ENCODE measurements around the gene LGI1. TPM values are rescaled to one million over a fixed set of nuclear protein-coding genes. Genes with fewer than 3 reads are reported as not detected.

The LGI1 gene
- total and polyA plus RNA-seq, 9 of the 15 experiments (the other 6 are each of a cell fraction or from before 2014, with no cell fraction given): not detected

DNA sequence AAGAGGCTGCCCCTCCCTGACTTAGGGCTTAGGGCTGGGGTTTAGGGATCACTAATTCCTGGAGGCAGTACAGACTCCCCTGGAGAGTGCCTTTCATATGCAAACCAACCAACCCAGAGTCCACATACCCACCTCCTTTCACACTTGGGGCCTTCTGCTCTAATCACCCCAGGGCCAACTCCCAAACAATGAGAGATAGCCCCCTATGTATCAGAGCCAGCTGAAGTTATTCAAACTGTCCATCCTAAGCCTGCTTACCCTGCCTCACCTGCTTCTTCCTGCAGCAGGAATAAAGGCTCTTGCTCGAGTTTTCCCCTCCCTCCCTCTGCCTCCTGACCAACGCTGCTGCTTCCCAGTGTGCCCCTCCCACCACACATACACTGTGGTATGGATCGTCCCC, 84.2 kb downstream of the LGI1 start:
- in situ Hi-C loops (cut with MboI) (no loop called here), intact Hi-C loops (cut with micrococcal nuclease) (no loop called here)
- Histone ChIP-seq H3K79me2 (ENCODE audit: control insufficient read depth, insufficient read depth, low read length) (no peaks in the 10 kb centered on the region), H3K9me1 (ENCODE audit: control insufficient read depth, insufficient read depth, low read length) (no peaks in the 10 kb centered on the region), H2AFZ (ENCODE audit: low read depth, low read length) (no peak overlapping the region), H3K4me3 (no peak overlapping the region), H3K9me3 (replicated peaks; ENCODE audit: control insufficient read depth, insufficient read depth, low read depth, low read length) (no peaks in the 10 kb centered on the region), H3K4me1 (replicated peaks in 1 of 2; ENCODE audit: control insufficient read depth in 2 of 2, insufficient read depth in 2 of 2, low read length in 2 of 2) (no peaks in the 10 kb centered on the region), H3K27ac (ENCODE audit: extremely low read depth, low read depth, low read length) (no peak overlapping the region), H4K20me1 (replicated peaks; ENCODE audit: control insufficient read depth, insufficient read depth, low read length) (no peaks in the 10 kb centered on the region), H3K4me2 (ENCODE audit: insufficient read depth, low read length) (no peak overlapping the region), H3K36me3 (ENCODE audit: control insufficient read depth, insufficient read depth, low read length) (no peaks in the 10 kb centered on the region), H3K9ac (ENCODE audit: insufficient read depth in 1 of 2, low read depth in 2 of 2, low read length in 2 of 2) (no peak overlapping the region), H3K27me3 (ENCODE audit: control insufficient read depth in 2 of 2, insufficient read depth in 2 of 2, low read length in 2 of 2) (no peaks in the 10 kb centered on the region; a peak in 1 of 5 replicates)
- no peak for TF ChIP-seq ZBTB8A (IDR thresholded peaks at IDR 0.05; ENCODE audit: partially characterized antibody)
- TF ChIP-seq CC2D1A (IDR thresholded peaks at IDR 0.05): no peak
- no peak for TF ChIP-seq L3MBTL2 (IDR thresholded peaks at IDR 0.05)
- no peak for TF ChIP-seq CBX2 (IDR thresholded peaks at IDR 0.05; ENCODE audit: insufficient read depth, low read length, poor library complexity, severe bottlenecking)
- TF ChIP-seq TAF9B (IDR thresholded peaks at IDR 0.05; ENCODE audit: partially characterized antibody): no peak
- TF ChIP-seq IRF2 (CRISPR knock-in tag; IDR thresholded peaks at IDR 0.05): no peak
- TF ChIP-seq, protein P1, sequence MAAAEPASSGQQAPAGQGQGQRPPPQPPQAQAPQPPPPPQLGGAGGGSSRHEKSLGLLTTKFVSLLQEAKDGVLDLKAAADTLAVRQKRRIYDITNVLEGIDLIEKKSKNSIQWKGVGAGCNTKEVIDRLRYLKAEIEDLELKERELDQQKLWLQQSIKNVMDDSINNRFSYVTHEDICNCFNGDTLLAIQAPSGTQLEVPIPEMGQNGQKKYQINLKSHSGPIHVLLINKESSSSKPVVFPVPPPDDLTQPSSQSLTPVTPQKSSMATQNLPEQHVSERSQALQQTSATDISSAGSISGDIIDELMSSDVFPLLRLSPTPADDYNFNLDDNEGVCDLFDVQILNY (CRISPR knock-in tag; IDR thresholded peaks at IDR 0.05): no peak
- TF ChIP-seq ZNF41 (CRISPR knock-in tag; conservative IDR thresholded peaks at IDR 0.05): no peak
- TF ChIP-seq RBM39 (optimal IDR thresholded peaks at IDR 0.05; ENCODE audit: low read depth, low read length): no peak
- TF ChIP-seq HDAC2 (IDR thresholded peaks at IDR 0.05): no peak
- TF ChIP-seq, protein P2, sequence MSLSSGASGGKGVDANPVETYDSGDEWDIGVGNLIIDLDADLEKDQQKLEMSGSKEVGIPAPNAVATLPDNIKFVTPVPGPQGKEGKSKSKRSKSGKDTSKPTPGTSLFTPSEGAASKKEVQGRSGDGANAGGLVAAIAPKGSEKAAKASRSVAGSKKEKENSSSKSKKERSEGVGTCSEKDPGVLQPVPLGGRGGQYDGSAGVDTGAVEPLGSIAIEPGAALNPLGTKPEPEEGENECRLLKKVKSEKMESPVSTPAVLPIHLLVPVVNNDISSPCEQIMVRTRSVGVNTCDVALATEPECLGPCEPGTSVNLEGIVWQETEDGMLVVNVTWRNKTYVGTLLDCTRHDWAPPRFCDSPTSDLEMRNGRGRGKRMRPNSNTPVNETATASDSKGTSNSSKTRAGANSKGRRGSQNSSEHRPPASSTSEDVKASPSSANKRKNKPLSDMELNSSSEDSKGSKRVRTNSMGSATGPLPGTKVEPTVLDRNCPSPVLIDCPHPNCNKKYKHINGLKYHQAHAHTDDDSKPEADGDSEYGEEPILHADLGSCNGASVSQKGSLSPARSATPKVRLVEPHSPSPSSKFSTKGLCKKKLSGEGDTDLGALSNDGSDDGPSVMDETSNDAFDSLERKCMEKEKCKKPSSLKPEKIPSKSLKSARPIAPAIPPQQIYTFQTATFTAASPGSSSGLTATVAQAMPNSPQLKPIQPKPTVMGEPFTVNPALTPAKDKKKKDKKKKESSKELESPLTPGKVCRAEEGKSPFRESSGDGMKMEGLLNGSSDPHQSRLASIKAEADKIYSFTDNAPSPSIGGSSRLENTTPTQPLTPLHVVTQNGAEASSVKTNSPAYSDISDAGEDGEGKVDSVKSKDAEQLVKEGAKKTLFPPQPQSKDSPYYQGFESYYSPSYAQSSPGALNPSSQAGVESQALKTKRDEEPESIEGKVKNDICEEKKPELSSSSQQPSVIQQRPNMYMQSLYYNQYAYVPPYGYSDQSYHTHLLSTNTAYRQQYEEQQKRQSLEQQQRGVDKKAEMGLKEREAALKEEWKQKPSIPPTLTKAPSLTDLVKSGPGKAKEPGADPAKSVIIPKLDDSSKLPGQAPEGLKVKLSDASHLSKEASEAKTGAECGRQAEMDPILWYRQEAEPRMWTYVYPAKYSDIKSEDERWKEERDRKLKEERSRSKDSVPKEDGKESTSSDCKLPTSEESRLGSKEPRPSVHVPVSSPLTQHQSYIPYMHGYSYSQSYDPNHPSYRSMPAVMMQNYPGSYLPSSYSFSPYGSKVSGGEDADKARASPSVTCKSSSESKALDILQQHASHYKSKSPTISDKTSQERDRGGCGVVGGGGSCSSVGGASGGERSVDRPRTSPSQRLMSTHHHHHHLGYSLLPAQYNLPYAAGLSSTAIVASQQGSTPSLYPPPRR (CRISPR knock-in tag; IDR thresholded peaks at IDR 0.05; ENCODE audit: borderline replicate concordance): no peak
- TF ChIP-seq ZC3H8 (IDR thresholded peaks at IDR 0.05): no peak
- TF ChIP-seq EP400 (IDR thresholded peaks at IDR 0.05): no peak
- TF ChIP-seq NUFIP1 (IDR thresholded peaks at IDR 0.05; ENCODE audit: partially characterized antibody): no peak
- no peak for DNase-seq (ENCODE audit: extremely low read depth in 1 of 4, low spot score in 3 of 4)
- no peak for FAIRE-seq
- WGBS (ENCODE audit: insufficient coverage, low coverage, missing lambda C conversion rate): 0% methylated on average over 3 of the region's 3 CpGs
- no TSS peak for BruUV-seq (replicated peaks)
- CTCF ChIA-PET (ENCODE audit: low intra/inter-chr PET ratio): no interaction called here
- no peak for ATAC-seq
- POLR2A ChIA-PET: no interaction called here

Data from K562 (cell line).